ENCODE results near the gene CTBP2.

GRCh38 chr10:125149036-125149679, 11.2 kb downstream of the CTBP2 start:
- TF ChIP-seq POLR2A (IDR thresholded peaks at IDR 0.05) (no peak), CTCF (IDR thresholded peaks at IDR 0.05 in 8 of 11, conservative IDR thresholded peaks at IDR 0.05 in 3 of 11) (no peak), POLR2AphosphoS5 (IDR thresholded peaks at IDR 0.05) (no peak)

Data from spleen (tissue), 7 donors.